Loucy (cell line): ENCODE data around the gene MALL.

Source experiments
- H2AFZ ChIP-seq: fragments of 200-600 bp; sonication (generic); 2 replicates; pipeline ENCODE4 v1.6.0; 2016; ENCODE audit warnings: antibody characterized with exemption, mild to moderate bottlenecking, low read length, moderate library complexity
- H3F3A ChIP-seq: fragments of 200-600 bp; 2 replicates; pipeline ENCODE4 v1.6.0; 2016; ENCODE audit warnings: antibody characterized with exemption, low read depth, mild to moderate bottlenecking
- H3K27me3 ChIP-seq: fragments of 200-600 bp; sonication (generic); 2 replicates; pipeline ENCODE4 v1.6.1; 2014; ENCODE audit warnings: low read length, mild to moderate bottlenecking; ENCODE audit not compliant: insufficient read depth, poor library complexity, severe bottlenecking
- H3K36me3 ChIP-seq: fragments of 200-600 bp; sonication (generic); 2 replicates; pipeline ENCODE4 v1.6.1; 2016; ENCODE audit warnings: low read length; ENCODE audit not compliant: insufficient read depth
- H3K4me1 ChIP-seq: fragments of 200-600 bp; sonication (generic); 2 replicates; pipeline ENCODE4 v1.5.1; 2014; ENCODE audit warnings: low read length, mild to moderate bottlenecking; ENCODE audit not compliant: insufficient read depth, poor library complexity, severe bottlenecking
- H3K4me2 ChIP-seq: fragments of 200-600 bp; sonication (generic); 2 replicates; pipeline ENCODE4 v1.6.0; 2014; ENCODE audit warnings: antibody characterized with exemption, low read length, low read depth, mild to moderate bottlenecking; ENCODE audit not compliant: poor library complexity, severe bottlenecking
- H3K4me3 ChIP-seq: fragments of 200-600 bp; sonication (generic); 2 replicates; pipeline ENCODE4 v1.5.1; 2014; ENCODE audit warnings: low read length, mild to moderate bottlenecking, mixed read lengths; ENCODE audit not compliant: poor library complexity, severe bottlenecking
- H3K79me2 ChIP-seq: fragments of 200-600 bp; sonication (generic); 2 replicates; pipeline ENCODE4 v1.6.1; 2014; ENCODE audit warnings: low read length; ENCODE audit not compliant: insufficient read depth
- H3K9ac ChIP-seq: fragments of 200-600 bp; sonication (generic); 2 replicates; pipeline ENCODE4 v1.6.0; 2014; ENCODE audit warnings: mild to moderate bottlenecking, low read depth, low read length, moderate library complexity; ENCODE audit not compliant: poor library complexity, severe bottlenecking
- H3K9me2 ChIP-seq: fragments of 200-600 bp; sonication (generic); replicated peaks from 2 replicates; pipeline ENCODE4 v1.6.1; 2016; ENCODE audit warnings: low read depth, low read length, mixed read lengths
- H3K9me3 ChIP-seq: fragments of 200-600 bp; sonication (generic); 2 replicates; pipeline ENCODE4 v1.6.1; 2014; ENCODE audit warnings: mild to moderate bottlenecking, antibody characterized with exemption, low read length, low read depth; ENCODE audit not compliant: insufficient read depth
- H4K20me1 ChIP-seq: fragments of 200-600 bp; sonication (generic); 2 replicates; pipeline ENCODE4 v1.6.0; 2014; ENCODE audit warnings: antibody characterized with exemption, low read length, mild to moderate bottlenecking; ENCODE audit not compliant: insufficient read depth, poor library complexity, severe bottlenecking
- EZH2phosphoT487 ChIP-seq: fragments of 200-600 bp; IDR thresholded peaks from 2 replicates; pipeline ENCODE4 v1.6.1; 2018; ENCODE audit warnings: antibody characterized with exemption, mild to moderate bottlenecking, moderate library complexity, borderline replicate concordance
- TF ChIP-seq, protein P1 (sequence below): fragments of 200-600 bp; sonication (generic); conservative IDR thresholded peaks from 2 replicates; pipeline ENCODE4 v1.5.1; 2014; ENCODE audit warnings: mild to moderate bottlenecking, antibody characterized with exemption, low read length

Gene MALL

DNA sequence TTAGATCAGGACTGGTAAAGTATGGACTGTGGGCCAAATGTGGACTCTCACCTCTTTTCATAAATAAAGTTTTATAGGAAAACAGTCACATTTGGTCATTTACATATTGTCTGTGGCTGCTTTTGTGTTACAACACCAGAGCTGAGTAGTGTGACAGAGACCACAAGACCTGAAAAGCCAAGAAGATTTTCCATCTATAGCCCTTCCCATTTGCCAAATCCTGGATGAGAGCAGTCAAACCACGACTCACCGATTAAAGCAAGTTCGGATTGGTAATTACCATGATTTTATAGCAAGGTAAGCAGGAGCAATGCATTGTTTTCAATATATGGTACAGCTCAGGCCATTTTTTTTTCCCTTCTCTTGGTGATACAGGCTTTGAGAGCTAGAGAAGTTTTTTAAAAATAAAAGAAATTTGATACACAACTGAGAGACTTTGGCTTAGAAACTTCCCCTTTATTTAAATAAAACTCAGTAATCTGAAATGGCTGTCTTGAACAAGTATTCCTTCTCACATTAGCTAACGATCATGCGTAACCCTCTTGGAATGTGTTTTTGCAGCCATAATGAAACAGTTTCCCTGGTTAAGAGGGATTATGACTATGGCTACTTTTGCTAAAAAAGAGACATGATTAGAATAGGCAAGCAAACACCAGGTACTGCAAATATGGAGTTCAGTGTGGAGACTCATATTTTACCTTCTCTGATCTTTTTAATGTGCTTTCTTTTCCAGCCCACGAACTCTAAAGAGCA lies 9.5 kb upstream of the MALL start:
- no peaks in the 10 kb centered on the region for H3K9me2 ChIP-seq
- no peak for TF ChIP-seq EZH2phosphoT487
- TF ChIP-seq, protein P1, sequence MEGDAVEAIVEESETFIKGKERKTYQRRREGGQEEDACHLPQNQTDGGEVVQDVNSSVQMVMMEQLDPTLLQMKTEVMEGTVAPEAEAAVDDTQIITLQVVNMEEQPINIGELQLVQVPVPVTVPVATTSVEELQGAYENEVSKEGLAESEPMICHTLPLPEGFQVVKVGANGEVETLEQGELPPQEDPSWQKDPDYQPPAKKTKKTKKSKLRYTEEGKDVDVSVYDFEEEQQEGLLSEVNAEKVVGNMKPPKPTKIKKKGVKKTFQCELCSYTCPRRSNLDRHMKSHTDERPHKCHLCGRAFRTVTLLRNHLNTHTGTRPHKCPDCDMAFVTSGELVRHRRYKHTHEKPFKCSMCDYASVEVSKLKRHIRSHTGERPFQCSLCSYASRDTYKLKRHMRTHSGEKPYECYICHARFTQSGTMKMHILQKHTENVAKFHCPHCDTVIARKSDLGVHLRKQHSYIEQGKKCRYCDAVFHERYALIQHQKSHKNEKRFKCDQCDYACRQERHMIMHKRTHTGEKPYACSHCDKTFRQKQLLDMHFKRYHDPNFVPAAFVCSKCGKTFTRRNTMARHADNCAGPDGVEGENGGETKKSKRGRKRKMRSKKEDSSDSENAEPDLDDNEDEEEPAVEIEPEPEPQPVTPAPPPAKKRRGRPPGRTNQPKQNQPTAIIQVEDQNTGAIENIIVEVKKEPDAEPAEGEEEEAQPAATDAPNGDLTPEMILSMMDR, result no peak
- H3K4me2 ChIP-seq, result peak overlapping the region; percentile 49
- H4K20me1 ChIP-seq, result no peaks in the 10 kb centered on the region
- H3K9me3 ChIP-seq, result no peaks in the 10 kb centered on the region
- no peak overlapping the region for H3K9ac ChIP-seq
- H3F3A ChIP-seq, result no peaks in the 10 kb centered on the region
- no peak overlapping the region for H3K4me3 ChIP-seq
- peaks cover 58% of the 10 kb centered on the region for H3K4me1 ChIP-seq
- peak overlapping the region; percentile 58 for H2AFZ ChIP-seq
- H3K27me3 ChIP-seq, result no peaks in the 10 kb centered on the region
- H3K79me2 ChIP-seq, result no peaks in the 10 kb centered on the region
- H3K36me3 ChIP-seq, result no peaks in the 10 kb centered on the region

DNA sequence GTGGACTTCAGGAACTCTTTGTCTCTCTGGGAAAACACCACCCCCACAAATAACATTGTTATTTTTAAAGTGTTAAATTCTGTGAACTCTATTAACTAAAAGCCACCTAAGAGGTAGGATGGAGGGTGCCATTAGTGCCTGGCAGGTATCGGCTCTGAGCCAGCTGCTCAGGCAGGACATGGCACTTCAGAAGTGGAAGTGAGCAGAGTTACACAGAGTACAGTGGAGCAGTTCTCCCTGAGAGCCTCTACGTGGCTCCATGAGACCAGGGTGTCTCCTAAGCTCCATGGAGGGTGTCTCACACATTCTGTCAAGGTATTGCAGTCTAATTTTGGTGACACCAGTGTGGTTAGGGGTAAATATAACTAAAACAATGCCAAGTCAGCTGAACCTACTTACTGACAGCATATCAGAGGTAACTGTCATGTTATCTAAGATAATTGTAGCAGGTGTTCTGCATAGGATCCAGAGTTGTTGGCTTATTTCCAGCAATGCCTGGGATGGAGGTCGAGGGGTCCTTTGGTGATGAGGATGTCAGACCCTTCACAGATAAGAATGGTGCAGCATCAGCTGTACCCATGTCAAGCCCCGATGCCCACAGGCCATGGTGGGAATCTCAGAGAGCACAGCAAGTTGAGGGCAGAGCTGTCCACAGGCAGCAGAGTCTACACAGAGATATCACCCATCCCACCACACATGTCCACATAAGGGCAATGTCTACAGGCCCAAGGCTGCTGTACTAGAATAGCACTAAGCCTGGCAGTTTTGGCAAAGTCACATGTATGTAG lies 8.6 kb upstream of the MALL start:
- H2AFZ ChIP-seq, result peak overlapping the region; percentile 58; the same call in 1 of the 2 replicates
- no peaks in the 10 kb centered on the region for H4K20me1 ChIP-seq
- no peaks in the 10 kb centered on the region for H3F3A ChIP-seq
- H3K4me2 ChIP-seq, result no peak overlapping the region
- no peaks in the 10 kb centered on the region for H3K9me3 ChIP-seq
- H3K4me3 ChIP-seq, result no peak overlapping the region
- H3K9me2 ChIP-seq, result no peaks in the 10 kb centered on the region
- no peaks in the 10 kb centered on the region for H3K79me2 ChIP-seq
- H3K36me3 ChIP-seq, result no peaks in the 10 kb centered on the region
- no peak overlapping the region for H3K9ac ChIP-seq
- no peak for TF ChIP-seq EZH2phosphoT487
- TF ChIP-seq, protein P1, result no peak
- H3K4me1 ChIP-seq, result peaks cover 67% of the 10 kb centered on the region
- H3K27me3 ChIP-seq, result no peaks in the 10 kb centered on the region

DNA sequence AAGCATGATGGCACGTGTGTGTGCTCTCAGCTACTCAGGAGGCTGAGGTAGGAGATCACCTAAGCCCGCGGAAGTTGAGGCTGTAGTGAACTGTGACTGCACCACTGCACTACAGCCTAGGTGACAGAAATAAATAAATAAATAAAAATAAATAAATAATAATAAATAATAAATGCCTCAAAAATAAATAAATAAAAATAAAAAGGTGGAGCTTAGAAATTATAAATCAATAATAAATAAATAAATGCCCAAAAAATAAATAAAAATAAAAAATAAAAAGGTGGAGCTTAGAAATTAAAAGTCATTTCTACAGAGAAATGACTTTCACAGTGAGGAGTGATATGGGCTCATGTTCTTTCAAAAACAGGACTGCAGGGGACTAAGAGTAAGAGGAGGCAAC lies 6.0 kb upstream of the MALL start:
- Histone ChIP-seq H3K36me3 (no peaks in the 10 kb centered on the region), H4K20me1 (no peaks in the 10 kb centered on the region), H3K27me3 (no peaks in the 10 kb centered on the region), H3K9me3 (no peaks in the 10 kb centered on the region), H3K79me2 (no peaks in the 10 kb centered on the region), H3K9me2 (no peaks in the 10 kb centered on the region), H3K4me3 (no peak overlapping the region), H3K4me2 (no peak overlapping the region), H2AFZ (no peak overlapping the region), H3K4me1 (peaks cover 74% of the 10 kb centered on the region), H3F3A (no peaks in the 10 kb centered on the region), H3K9ac (no peak overlapping the region)
- TF ChIP-seq EZH2phosphoT487, result no peak
- TF ChIP-seq, protein P1, result no peak
